ENCODE results near the gene MAT2B.

MAT2B gene

GRCh38 chr5:163475411-163475810, 30.0 kb upstream of the MAT2B start:
- Histone ChIP-seq H3K4me1 (ENCODE audit: insufficient read depth, low read length) (no peaks in the 10 kb centered on the region), H3K36me3 (ENCODE audit: insufficient read depth, low read depth, low read length) (peaks cover 100% of the 10 kb centered on the region), H3K9me3 (ENCODE audit: insufficient read depth, low read depth, low read length) (no peaks in the 10 kb centered on the region)

GRCh38 chr5:163478126-163478981, 27.1 kb upstream of the MAT2B start:
- Histone ChIP-seq H3K4me1 (ENCODE audit: insufficient read depth, low read length) (no peaks in the 10 kb centered on the region), H3K36me3 (ENCODE audit: insufficient read depth, low read depth, low read length) (peaks cover 97% of the 10 kb centered on the region), H3K9me3 (ENCODE audit: insufficient read depth, low read depth, low read length) (no peaks in the 10 kb centered on the region), H3K27me3 (ENCODE audit: insufficient read depth, low read length) (no peaks in the 10 kb centered on the region), H3K4me3 (ENCODE audit: low read length) (no peak overlapping the region), H3K9ac (ENCODE audit: low read depth, low read length) (no peak overlapping the region), H3K27ac (ENCODE audit: low read length) (no peak overlapping the region)

More at GRCh38 chr5:163475411-163475810, 30.0 kb upstream of the MAT2B start:
- Histone ChIP-seq H3K27ac (ENCODE audit: low read length) (no peak overlapping the region), H3K27me3 (ENCODE audit: insufficient read depth, low read length) (no peaks in the 10 kb centered on the region), H3K4me3 (ENCODE audit: low read length) (no peak overlapping the region), H3K9ac (ENCODE audit: low read depth, low read length) (no peak overlapping the region)

DNA sequence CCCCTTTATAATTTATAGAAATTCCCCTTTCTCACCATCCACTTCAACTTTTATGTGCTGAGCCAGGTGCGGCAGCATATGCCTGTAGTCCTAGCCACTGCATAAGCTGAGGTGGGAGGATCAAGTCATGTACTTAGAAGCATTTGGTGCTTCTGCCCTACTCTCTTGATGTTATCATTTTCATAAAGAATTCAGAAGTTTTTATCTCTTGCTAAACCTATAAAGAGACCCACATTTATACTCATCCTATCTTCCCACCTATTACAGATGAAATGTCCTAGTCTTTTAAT, 26.5 kb upstream of the MAT2B start:
- Histone ChIP-seq H3K4me3 (ENCODE audit: low read length) (no peak overlapping the region), H3K27me3 (ENCODE audit: insufficient read depth, low read length) (no peaks in the 10 kb centered on the region), H3K27ac (ENCODE audit: low read length) (no peak overlapping the region), H3K9ac (ENCODE audit: low read depth, low read length) (no peak overlapping the region), H3K9me3 (ENCODE audit: insufficient read depth, low read depth, low read length) (no peaks in the 10 kb centered on the region), H3K36me3 (ENCODE audit: insufficient read depth, low read depth, low read length) (peaks cover 97% of the 10 kb centered on the region), H3K4me1 (ENCODE audit: insufficient read depth, low read length) (no peaks in the 10 kb centered on the region)

GRCh38 chr5:163489055-163489744, 16.2 kb upstream of the MAT2B start:
- H3K9ac ChIP-seq (ENCODE audit: low read depth, low read length), result no peak overlapping the region
- no peaks in the 10 kb centered on the region for H3K4me1 ChIP-seq (ENCODE audit: insufficient read depth, low read length)
- peaks cover 7% of the 10 kb centered on the region; the same call in 1 of the 2 replicates for H3K9me3 ChIP-seq (ENCODE audit: insufficient read depth, low read depth, low read length)
- H3K36me3 ChIP-seq (ENCODE audit: insufficient read depth, low read depth, low read length), result peaks cover 86% of the 10 kb centered on the region
- no peak overlapping the region for H3K27ac ChIP-seq (ENCODE audit: low read length)
- no peaks in the 10 kb centered on the region for H3K27me3 ChIP-seq (ENCODE audit: insufficient read depth, low read length)
- H3K4me3 ChIP-seq (ENCODE audit: low read length), result no peak overlapping the region

GRCh38 chr5:163489745-163490075, 15.7 kb upstream of the MAT2B start:
- Histone ChIP-seq H3K27me3 (ENCODE audit: insufficient read depth, low read length) (no peaks in the 10 kb centered on the region), H3K9ac (ENCODE audit: low read depth, low read length) (no peak overlapping the region), H3K9me3 (ENCODE audit: insufficient read depth, low read depth, low read length) (peaks cover 7% of the 10 kb centered on the region; the same call in 1 of the 2 replicates), H3K36me3 (ENCODE audit: insufficient read depth, low read depth, low read length) (peaks cover 81% of the 10 kb centered on the region), H3K4me1 (ENCODE audit: insufficient read depth, low read length) (no peaks in the 10 kb centered on the region), H3K27ac (ENCODE audit: low read length) (no peak overlapping the region), H3K4me3 (ENCODE audit: low read length) (no peak overlapping the region)

GRCh38 chr5:163496286-163496685, 9.1 kb upstream of the MAT2B start:
- Histone ChIP-seq H3K9me3 (ENCODE audit: insufficient read depth, low read depth, low read length) (no peaks in the 10 kb centered on the region), H3K27me3 (ENCODE audit: insufficient read depth, low read length) (no peaks in the 10 kb centered on the region), H3K27ac (ENCODE audit: low read length) (no peak overlapping the region), H3K4me1 (ENCODE audit: insufficient read depth, low read length) (no peaks in the 10 kb centered on the region), H3K36me3 (ENCODE audit: insufficient read depth, low read depth, low read length) (peaks cover 19% of the 10 kb centered on the region), H3K4me3 (ENCODE audit: low read length) (no peak overlapping the region), H3K9ac (ENCODE audit: low read depth, low read length) (no peak overlapping the region)

DNA sequence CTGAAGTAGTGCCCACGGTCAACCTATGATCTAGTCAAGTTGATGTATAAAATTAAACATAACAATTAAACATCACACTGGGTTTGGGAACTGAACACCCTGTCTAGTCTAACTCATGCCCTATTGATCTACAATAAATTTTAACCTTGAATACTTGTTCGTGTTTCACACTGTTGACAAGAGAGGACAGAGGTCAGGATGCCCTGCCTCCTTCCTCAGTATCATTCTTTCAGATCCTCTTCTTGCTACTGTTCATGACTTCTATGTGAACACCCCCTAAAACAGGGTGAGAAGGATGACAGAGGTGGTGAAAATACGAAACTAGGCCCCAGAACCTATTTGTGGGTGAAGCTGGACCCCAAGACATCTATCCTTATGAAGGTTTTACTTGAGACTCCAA, 8.1 kb upstream of the MAT2B start:
- H3K27me3 ChIP-seq (ENCODE audit: insufficient read depth, low read length), result no peaks in the 10 kb centered on the region
- H3K4me1 ChIP-seq (ENCODE audit: insufficient read depth, low read length), result peaks cover 4% of the 10 kb centered on the region
- no peak overlapping the region for H3K27ac ChIP-seq (ENCODE audit: low read length)
- H3K4me3 ChIP-seq (ENCODE audit: low read length), result no peak overlapping the region
- peaks cover 10% of the 10 kb centered on the region for H3K36me3 ChIP-seq (ENCODE audit: insufficient read depth, low read depth, low read length)
- no peaks in the 10 kb centered on the region for H3K9me3 ChIP-seq (ENCODE audit: insufficient read depth, low read depth, low read length)
- no peak overlapping the region for H3K9ac ChIP-seq (ENCODE audit: low read depth, low read length)

DNA sequence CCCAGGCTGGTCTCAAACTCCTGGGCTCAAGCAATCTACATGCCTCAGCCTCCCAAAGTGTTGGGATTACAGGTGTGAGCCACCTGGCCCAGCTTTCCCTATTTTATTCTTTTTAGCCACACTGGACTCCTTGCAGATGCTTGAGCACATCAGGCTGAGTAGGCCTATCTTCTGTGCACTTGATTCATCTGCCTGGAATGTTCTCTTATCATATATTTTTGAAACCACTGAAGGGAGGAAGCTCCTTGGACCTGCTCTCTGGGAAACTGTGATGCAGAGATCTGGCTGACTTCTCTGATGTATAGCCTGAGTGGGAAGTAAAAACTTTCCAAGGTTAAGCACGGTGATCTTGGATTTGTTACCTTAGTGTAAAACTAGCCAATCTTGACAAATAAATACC, 6.5 kb upstream of the MAT2B start:
- Histone ChIP-seq H3K9me3 (ENCODE audit: insufficient read depth, low read depth, low read length) (no peaks in the 10 kb centered on the region), H3K4me3 (ENCODE audit: low read length) (no peak overlapping the region), H3K36me3 (ENCODE audit: insufficient read depth, low read depth, low read length) (no peaks in the 10 kb centered on the region), H3K9ac (ENCODE audit: low read depth, low read length) (no peak overlapping the region), H3K27me3 (ENCODE audit: insufficient read depth, low read length) (no peaks in the 10 kb centered on the region), H3K4me1 (ENCODE audit: insufficient read depth, low read length) (peaks cover 9% of the 10 kb centered on the region), H3K27ac (ENCODE audit: low read length) (no peak overlapping the region)

DNA sequence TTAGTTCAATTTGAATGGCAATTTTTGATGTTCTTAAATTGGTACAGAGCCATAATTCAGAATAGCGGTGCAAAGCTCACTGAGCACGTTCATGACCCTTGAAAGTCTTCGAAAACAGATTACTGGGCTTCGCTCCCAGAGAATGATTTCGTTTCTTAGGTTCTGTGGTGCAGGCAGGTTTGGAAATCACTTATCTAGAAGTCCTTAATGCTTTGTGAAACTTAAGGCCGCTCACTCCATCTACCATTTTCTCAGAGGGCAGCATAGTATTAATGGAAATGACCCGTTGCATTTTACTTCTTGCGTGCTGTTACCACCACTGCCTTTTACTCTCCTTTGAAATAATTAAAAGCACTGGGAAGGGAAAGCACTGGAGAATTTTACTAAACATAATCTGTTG, 2.9 kb upstream of the MAT2B start:
- peak overlapping the region; percentile 99 for H3K4me3 ChIP-seq (ENCODE audit: low read length)
- H3K36me3 ChIP-seq (ENCODE audit: insufficient read depth, low read depth, low read length), result no peaks in the 10 kb centered on the region; the same call in 1 of the 2 replicates
- H3K4me1 ChIP-seq (ENCODE audit: insufficient read depth, low read length), result peaks cover 17% of the 10 kb centered on the region
- peak overlapping the region; percentile 50 for H3K27ac ChIP-seq (ENCODE audit: low read length)
- H3K9ac ChIP-seq (ENCODE audit: low read depth, low read length), result peak overlapping the region; percentile 96; the same call in 1 of the 2 replicates
- no peaks in the 10 kb centered on the region for H3K9me3 ChIP-seq (ENCODE audit: insufficient read depth, low read depth, low read length)
- H3K27me3 ChIP-seq (ENCODE audit: insufficient read depth, low read length), result no peaks in the 10 kb centered on the region

DNA sequence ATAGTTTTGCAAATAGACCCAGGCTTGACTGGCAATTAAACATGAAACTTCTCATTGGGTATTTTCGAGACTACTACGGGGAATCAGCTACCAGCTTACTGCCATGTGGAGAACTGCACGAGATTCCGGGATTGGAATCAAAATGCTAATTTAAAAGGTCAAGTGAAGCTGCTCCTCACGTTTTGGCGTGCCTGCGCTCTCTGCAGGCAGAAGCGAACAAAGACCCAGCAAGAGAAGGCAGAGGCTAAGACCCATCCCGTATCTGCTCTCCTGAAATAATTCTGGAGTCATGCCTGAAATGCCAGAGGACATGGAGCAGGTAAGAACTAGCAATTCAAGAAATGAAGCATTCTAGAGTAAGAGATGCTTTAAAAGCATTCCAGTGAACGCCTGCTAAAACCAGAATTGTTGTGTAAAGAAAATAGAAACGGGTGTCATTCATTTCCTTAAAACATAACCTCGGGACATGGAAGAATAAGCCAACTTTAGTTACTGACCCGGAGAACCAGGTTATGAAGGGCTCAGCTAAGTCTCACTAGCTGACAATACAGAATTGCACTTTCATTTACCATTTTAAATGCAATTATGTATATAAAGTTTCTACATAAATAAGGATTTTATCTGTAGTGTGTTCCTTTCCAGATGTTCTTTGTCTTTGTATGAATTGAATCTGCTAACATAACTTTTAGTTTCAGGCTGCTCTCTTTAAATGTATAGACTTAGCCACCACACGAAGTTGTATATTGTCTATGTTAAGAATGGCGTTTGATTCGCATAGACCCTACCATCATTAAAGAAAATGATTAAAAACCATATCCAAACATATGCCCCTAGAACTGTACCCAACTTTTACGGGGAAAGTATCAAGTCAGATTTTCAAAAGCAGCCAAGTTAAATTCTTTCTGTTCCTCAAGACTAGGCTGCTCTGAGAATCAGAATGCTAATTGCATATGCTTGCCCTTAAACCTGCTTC, 2.0 kb upstream of the MAT2B start:
- Histone ChIP-seq H3K9ac (ENCODE audit: low read depth, low read length) (peak overlapping the region; percentile 96), H3K36me3 (ENCODE audit: insufficient read depth, low read depth, low read length) (peaks cover 3% of the 10 kb centered on the region; the same call in 1 of the 2 replicates), H3K27me3 (ENCODE audit: insufficient read depth, low read length) (no peaks in the 10 kb centered on the region), H3K4me3 (ENCODE audit: low read length) (peak overlapping the region; percentile 99), H3K4me1 (ENCODE audit: insufficient read depth, low read length) (peaks cover 20% of the 10 kb centered on the region), H3K27ac (ENCODE audit: low read length) (peak overlapping the region; percentile 97), H3K9me3 (ENCODE audit: insufficient read depth, low read depth, low read length) (no peaks in the 10 kb centered on the region)

- Histone ChIP-seq H3K36me3 (ENCODE audit: insufficient read depth, low read depth, low read length) (peaks cover 10% of the 10 kb centered on the region; the same call in 1 of the 2 replicates), H3K9ac (ENCODE audit: low read depth, low read length) (peak overlapping the region; percentile 96), H3K4me3 (ENCODE audit: low read length) (peak overlapping the region; percentile 99), H3K27ac (ENCODE audit: low read length) (peak overlapping the region; percentile 97), H3K4me1 (ENCODE audit: insufficient read depth, low read length) (peaks cover 27% of the 10 kb centered on the region), H3K27me3 (ENCODE audit: insufficient read depth, low read length) (no peaks in the 10 kb centered on the region), H3K9me3 (ENCODE audit: insufficient read depth, low read depth, low read length) (no peaks in the 10 kb centered on the region)
These were observed 1.1 kb upstream of the MAT2B start for GRCh38 chr5:163504079-163504931.

Measured in iPS-20b (cell line).